CD4-positive, alpha-beta T cell treated with Interleukin-6 for 4 hours (primary cell): ENCODE results near the gene MRPS12.
A peak's percentile ranks its signal among the peaks of the same experiment; 100 is the strongest.
"Not testable (repeated sequence)": the region's sequence is repeated elsewhere in the genome, so short reads cannot be mapped to it uniquely, and the experiment has no call there.

Experiments used
- DNase-seq: peaks from one replicate; pipeline ENCODE4 v3.0.0-alpha.2; 2020; ENCODE audit warnings: mixed read lengths

The MRPS12 gene

DNA sequence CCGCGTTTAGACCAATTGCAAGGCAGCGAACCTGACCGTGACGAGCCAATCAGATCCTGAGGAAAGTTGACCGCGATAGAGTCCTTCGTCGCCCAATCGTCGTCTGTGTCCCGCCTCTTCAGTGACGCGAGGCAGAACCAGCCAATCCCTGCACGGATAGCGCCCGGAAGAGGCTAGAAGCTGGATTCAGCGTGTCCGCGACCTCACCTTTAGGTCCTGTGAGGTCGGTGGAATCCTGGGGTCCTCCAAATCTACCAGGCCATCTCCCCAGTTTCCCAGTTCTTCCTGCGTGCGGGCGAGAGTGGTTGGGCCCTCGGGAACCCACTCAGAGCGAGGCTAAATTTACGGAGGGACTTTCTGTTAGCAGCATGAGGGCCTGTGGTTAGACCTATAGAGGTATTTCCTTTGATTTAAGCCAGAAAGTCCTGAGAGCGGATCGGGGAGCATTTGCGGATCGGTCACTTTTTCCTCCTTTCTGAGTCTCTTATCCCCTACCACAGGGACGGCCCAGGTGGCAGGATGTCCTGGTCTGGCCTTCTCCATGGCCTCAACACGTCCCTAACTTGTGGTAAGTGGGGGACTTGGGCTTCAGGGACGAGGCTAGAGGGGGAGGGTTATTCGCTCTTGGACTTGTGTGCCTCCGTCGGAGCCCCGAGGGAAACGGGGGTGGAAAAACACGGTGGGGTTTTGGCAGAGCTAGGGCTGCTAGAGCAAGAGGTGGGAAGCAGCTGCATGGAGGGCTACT is at the start of gene MRPS12:
MRPS12 (plus strand) TSS at position 169 of the 745 bp plus-strand sequence; CDS start at position 520, 351 bp downstream.
- peak; percentile 99 for DNase-seq

DNA sequence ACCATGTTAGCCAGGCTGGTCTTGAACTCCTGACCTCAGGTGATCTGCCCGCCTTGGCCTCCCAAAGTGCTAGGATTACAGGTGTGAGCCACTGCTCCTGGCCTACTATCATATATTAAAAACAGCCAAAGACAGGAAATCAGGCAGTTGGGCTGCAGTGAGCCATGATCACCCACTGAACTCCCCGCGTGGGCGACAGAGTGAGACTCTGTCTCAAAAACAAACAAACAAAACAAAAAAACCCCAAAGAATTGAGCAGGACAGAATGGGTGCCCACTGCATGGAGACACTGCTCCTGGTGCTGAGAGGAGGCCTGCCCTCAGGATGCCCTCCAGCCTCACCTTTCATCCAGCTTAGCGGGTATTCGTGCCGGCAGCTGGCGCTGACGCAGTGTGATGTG is 47.5 kb upstream of the MRPS12 start:
- DNase-seq: no peak

GRCh38 chr19:38884691-38885090 is 46.1 kb upstream of the MRPS12 start:
- not testable (repeated sequence) for DNase-seq

- no peak for DNase-seq
These were observed 41.9 kb upstream of the MRPS12 start for GRCh38 chr19:38888876-38889275.

GRCh38 chr19:38889803-38890202 is 40.9 kb upstream of the MRPS12 start:
- DNase-seq: no peak

- no peak for DNase-seq
These were observed 40.1 kb upstream of the MRPS12 start for GRCh38 chr19:38890686-38891085.

GRCh38 chr19:38891771-38892170 is 39.0 kb upstream of the MRPS12 start:
- no peak for DNase-seq

DNA sequence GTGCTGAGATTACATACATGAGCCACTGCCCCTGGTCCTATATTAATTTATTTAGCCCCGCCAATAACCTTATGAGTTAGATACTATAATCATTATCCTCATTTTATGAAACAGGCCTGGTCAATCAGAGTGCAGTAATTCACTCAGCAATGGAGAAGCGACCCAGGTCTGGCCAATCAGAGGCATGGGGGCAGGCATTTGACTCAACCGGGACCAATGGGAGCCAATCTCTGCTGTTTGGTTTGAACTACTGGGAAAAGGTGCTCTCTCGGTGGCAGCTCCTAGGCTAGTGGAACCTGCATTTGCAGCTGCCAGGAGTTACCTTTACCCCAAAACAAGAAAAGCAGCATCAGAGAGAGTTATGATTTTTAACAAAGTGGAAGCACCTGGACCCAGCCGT is 37.9 kb upstream of the MRPS12 start:
- no peak for DNase-seq

GRCh38 chr19:38893341-38893771 is 37.4 kb upstream of the MRPS12 start:
- DNase-seq: no peak

GRCh38 chr19:38894968-38895367 is 35.8 kb upstream of the MRPS12 start:
- no peak for DNase-seq

GRCh38 chr19:38898788-38899446 is 31.8 kb upstream of the MRPS12 start:
- DNase-seq: no peak

DNA sequence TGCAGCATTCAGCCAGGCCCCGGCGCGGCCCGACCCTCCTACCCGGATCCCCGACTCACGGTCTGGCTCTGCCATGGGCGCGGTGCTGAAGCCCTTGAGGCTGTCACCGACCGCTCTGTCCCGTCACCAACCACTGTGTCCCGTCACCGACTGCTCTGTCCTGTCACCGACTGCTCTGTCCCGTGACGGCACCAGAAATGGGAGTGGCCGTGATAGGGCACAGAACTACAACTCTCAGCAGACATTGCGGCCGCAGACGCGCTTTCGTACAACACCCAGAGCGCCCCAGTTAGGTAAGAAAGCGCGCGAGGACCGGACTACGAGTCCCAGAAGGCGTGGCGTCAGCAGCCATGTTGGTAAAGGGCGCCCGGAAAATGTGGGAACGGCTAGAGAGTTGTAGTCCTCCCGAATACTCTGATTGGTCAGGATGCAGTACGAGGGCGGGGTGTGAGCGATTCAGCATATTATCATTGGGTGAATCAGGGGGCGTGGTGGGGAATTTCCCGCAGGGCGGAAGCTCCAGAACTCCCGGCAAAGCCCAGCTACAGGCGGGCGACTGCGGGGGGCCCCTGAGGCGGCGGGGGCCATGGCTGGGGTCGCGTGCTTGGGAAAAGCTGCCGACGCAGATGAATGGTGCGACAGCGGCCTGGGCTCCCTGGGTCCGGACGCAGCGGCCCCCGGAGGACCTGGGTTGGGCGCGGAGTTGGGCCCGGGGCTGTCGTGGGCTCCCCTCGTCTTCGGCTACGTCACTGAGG is 31.1 kb upstream of the MRPS12 start, which contains the start of the genes NFKBIB and SIRT2:
NFKBIB (plus strand) TSS at position 523 of the 755 bp plus-strand sequence; CDS start at position 587, 64 bp downstream.
SIRT2 (minus strand) TSS at position 172 of the 755 bp plus-strand sequence; CDS start at position 75, 97 bp downstream.
- DNase-seq: peak; percentile 99

DNA sequence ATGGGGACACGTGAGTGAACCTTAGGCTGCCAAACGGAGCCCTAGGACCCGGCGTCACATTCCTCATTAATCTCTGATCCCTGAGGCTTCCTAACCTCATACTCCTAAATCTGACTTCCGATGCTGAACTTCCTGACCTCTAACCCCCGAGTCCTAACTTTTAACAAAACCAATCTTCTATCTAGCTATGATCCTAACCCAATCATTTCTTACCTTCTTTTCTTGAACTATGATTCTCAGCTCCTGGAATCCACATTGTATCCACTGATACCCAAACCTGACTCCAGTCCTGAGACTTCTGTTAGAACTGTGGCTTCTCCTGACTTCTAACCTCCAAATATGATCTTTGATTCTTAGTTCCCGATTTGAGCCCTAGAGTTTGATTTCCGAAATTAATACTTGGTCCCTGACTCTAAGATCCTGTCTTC is 30.5 kb upstream of the MRPS12 start:
- no peak for DNase-seq

DNA sequence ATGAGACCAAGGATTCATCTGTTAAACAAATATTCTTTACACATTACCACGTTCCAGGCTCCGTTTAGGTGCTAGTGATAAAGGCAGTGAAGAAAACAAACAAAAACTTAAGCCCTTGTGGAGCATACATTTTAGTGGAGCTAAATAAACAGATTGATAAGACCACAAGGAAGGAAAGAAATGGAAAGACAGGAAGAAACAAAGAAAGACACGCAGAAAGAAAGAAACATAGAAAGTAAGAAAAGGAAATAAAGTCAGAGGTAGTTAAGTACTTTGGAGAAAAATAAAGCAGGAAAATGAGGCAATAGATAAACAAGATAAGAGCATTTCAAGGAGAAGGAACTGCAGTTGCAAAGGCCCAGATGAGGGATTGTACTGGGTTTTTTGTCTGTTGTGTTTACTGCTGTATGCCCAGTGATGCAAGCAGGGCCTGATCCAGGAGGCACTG is 30.0 kb upstream of the MRPS12 start:
- DNase-seq: no peak

- no peak for DNase-seq
These were observed 29.1 kb upstream of the MRPS12 start for GRCh38 chr19:38901683-38902082.

- no peak for DNase-seq
These were observed 25.9 kb upstream of the MRPS12 start for GRCh38 chr19:38904581-38905539.

DNA sequence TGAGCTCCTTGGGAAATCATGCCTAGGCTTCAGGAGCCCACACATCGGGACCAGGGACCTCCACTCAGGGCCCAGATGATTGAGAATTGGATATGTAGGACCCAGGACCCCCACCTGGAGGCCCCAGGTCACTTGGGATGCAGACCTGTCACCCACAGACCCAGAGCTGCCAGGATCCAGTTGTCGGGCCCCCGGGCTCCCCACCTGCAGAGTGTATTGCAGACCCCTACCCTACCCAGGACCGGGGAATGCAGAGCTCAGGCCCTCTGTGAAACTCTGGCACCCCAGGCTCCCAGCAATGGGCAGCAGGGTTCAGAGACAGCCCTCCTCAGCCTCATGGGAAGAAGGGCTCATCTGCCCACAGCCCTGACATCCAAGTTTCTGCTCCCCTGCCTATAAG is 25.1 kb upstream of the MRPS12 start:
- no peak for DNase-seq

DNA sequence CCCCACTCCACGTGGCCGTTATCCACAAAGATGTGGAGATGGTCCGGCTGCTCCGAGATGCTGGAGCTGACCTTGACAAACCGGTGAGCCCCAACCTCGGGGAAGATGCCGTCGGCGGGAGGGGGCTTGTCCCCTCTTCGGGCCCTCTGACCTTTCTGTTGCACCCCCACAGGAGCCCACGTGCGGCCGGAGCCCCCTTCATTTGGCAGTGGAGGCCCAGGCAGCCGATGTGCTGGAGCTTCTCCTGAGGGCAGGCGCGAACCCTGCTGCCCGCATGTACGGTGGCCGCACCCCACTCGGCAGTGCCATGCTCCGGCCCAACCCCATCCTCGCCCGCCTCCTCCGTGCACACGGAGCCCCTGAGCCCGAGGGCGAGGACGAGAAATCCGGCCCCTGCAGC is 23.5 kb upstream of the MRPS12 start:
- no peak for DNase-seq

GRCh38 chr19:38907670-38908069 is 23.1 kb upstream of the MRPS12 start:
- DNase-seq: no peak

- DNase-seq: no peak
These were observed 21.8 kb upstream of the MRPS12 start for GRCh38 chr19:38908911-38909310.

GRCh38 chr19:38910488-38910887 is 20.3 kb upstream of the MRPS12 start:
- DNase-seq: no peak

GRCh38 chr19:38911388-38912001 is 19.2 kb upstream of the MRPS12 start:
- DNase-seq: no peak
